GM10248 (cell line): ENCODE measurements around the gene RIOK2.

Source experiments
- CTCF ChIA-PET: fragments of 300-600 bp; sonication (Branson Sonifier 250); formaldehyde crosslinking; extraction: SDS; loops from one replicate; lab custom pipeline; 2021; ENCODE audit warnings: antibody characterized with exemption; lab: Yijun Ruan, JAX
- POLR2A ChIA-PET: fragments of 350-650 bp; sonication (Branson Sonifier 250); formaldehyde crosslinking; extraction: SDS; loops from one replicate; lab custom pipeline; 2020; ENCODE audit warnings: antibody characterized with exemption; lab: Yijun Ruan, JAX
- DNase-seq: peaks from one replicate; pipeline ENCODE4 v3.0.0; 2012; ENCODE audit errors: extremely low spot score
- TF ChIP-seq, protein P1 (sequence below): IDR thresholded peaks from 2 replicates; pipeline ENCODE4 v1.5.1; 2012; ENCODE audit warnings: mild to moderate bottlenecking, low read depth; ENCODE audit errors: extremely low read depth, missing control alignments, control extremely low read depth

The RIOK2 gene

DNA sequence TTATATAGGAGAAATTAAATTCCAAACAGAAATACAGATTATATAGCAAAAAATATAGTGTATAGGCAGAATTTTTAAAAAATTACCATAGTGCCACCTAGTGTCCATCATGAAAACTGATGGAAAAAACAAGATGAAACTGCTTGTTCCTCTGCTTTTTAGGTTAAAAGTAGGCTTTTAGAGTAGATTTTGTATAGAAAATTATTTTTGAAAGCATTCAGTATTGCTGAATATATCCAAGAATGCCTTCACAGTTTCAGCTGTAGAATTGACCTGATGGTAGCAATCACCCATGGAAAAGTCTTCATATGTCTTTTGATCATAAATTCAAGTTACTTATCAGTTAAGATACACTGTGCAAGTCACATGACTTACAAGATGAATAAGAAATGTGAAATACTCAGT lies 19.7 kb downstream of the RIOK2 start:
- ChIA-PET POLR2A (no interaction called here), CTCF (interaction anchor here (0.8 to 10.9 kb wide), 28 partner anchors 14 to 547 kb away, joined by 3 to 110 read pairs (median 4); partner anchors contain the start of genes ERAP1, LIX1 and RIOK2)
- DNase-seq: no peak
- TF ChIP-seq, protein P1, sequence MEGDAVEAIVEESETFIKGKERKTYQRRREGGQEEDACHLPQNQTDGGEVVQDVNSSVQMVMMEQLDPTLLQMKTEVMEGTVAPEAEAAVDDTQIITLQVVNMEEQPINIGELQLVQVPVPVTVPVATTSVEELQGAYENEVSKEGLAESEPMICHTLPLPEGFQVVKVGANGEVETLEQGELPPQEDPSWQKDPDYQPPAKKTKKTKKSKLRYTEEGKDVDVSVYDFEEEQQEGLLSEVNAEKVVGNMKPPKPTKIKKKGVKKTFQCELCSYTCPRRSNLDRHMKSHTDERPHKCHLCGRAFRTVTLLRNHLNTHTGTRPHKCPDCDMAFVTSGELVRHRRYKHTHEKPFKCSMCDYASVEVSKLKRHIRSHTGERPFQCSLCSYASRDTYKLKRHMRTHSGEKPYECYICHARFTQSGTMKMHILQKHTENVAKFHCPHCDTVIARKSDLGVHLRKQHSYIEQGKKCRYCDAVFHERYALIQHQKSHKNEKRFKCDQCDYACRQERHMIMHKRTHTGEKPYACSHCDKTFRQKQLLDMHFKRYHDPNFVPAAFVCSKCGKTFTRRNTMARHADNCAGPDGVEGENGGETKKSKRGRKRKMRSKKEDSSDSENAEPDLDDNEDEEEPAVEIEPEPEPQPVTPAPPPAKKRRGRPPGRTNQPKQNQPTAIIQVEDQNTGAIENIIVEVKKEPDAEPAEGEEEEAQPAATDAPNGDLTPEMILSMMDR: peak; percentile 43

DNA sequence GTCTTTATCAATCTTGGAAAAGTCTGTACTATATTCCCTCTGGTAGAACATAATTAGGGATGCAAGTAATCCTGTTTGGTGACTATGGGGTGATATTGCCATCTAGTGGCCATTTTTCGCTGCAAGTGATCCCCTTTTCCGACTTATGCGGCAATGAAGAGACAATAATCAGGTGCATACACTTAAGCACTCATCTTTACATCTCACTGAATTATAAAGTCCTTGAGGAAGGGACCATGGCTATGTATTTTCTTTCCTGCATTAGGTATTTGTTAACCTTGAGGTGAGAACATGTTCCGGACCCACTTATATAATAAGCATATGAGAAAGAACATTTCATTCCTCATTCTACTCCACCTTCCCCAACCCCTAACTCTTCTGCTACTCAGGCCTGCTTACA lies 21.0 kb downstream of the RIOK2 start:
- POLR2A ChIA-PET: no interaction called here
- TF ChIP-seq, protein P1: peak; percentile 80
- peak; percentile 15 for DNase-seq
- CTCF ChIA-PET: interaction anchor here (0.6 to 10.9 kb wide), 58 partner anchors 8 to 1737 kb away, joined by 3 to 110 read pairs (median 4); partner anchors contain the start of genes ERAP1, ERAP2 and LIX1

DNA sequence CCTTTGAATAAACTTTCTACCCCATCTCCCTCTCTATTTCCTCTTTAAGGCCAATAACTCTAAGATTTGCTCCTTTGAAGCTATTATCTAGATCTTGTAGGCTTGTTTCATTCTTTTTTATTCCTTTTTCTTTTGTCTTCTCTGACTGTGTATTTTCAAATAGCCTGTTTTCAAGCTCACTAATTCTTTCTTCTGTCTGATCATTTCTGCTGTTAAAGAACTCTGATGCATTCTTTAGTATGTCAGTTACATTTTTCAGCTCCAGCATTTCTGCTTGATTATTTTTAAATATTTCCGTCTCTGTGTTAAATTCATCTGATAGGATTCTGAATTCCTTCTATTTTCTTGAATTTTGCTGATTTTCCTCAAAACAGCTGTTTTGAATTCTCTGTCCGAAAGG lies 25.4 kb downstream of the RIOK2 start:
- TF ChIP-seq, protein P1: no peak
- ChIA-PET CTCF (interaction anchor here (0.9 to 10.9 kb wide), 3 partner anchors 289 to 544 kb away, joined by 4 to 110 read pairs (median 99); no protein-coding TSS in a partner anchor), POLR2A (no interaction called here)
- no peak for DNase-seq

DNA sequence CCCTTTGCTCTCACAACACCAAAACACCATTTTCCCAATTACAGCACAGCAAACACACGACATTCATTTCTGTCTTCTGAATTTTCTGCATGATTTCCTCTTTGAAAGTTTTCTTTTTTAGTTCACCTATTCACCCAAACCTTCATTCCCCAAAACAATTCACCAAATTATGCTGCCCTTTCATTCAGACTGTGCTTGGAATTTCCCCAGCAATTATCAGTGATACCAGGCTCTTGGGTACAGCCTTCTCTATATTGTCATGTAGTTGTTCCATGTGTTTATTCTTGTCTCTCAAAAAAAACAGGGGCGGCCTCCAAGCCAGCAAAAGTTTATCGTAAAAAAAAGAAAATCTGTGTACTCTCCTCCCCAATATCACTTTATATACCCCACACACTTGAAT lies 31.7 kb downstream of the RIOK2 start:
- CTCF ChIA-PET: interaction anchor here (0.9 to 10.2 kb wide), 3 partner anchors 9 to 282 kb away, joined by 3 to 79 read pairs (median 3); partner anchors contain the start of gene LIX1
- POLR2A ChIA-PET: no interaction called here
- no peak for DNase-seq
- TF ChIP-seq, protein P1: no peak

DNA sequence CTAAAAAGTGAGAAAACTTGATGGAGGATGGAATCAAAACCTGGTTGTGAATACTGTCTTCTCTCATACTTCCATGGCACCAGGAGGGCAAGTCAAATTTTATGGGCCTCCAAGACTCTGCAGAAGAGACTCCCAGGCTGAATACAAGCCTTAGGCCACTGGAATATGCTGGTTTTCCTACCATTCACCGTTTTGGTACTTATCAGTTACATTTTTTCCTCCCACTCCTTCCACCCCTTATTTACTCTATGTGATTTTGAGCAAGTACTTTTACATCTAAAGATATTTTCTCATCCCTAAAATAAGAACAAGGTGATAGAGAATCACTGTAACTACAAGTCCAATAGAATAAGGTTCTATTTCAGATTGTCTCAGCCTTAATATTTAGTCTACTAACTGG lies 32.6 kb downstream of the RIOK2 start:
- TF ChIP-seq, protein P1: no peak
- ChIA-PET POLR2A (no interaction called here), CTCF (interaction anchor here (10.2 kb wide), 1 partner anchor 12 kb away, joined by 79 read pairs; no protein-coding TSS in a partner anchor)
- DNase-seq: no peak

DNA sequence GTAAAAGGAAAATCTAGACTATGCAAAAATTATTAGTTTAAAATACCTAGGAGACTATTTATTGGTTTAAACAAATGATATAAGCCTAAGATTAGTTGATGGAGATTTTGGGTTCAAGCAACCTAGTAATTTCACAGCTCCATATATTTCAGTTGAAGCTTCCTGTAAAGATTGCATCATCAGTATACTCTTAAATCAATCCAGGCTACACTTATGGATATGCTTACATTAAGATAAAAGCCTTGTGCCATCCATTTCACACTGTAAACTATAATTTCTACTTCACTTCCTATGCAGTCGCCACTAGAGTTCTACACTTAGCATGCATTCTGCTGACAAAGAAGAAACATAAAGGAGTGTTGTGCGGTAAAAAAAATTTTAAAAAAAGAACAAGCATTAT lies 33.3 kb downstream of the RIOK2 start:
- DNase-seq: no peak
- TF ChIP-seq, protein P1: no peak
- POLR2A ChIA-PET: no interaction called here
- CTCF ChIA-PET: interaction anchor here (0.9 to 10.2 kb wide), 3 partner anchors 10 to 281 kb away, joined by 3 to 79 read pairs (median 6); no protein-coding TSS in a partner anchor
